ENCODE data around the gene CENPT.

DNA sequence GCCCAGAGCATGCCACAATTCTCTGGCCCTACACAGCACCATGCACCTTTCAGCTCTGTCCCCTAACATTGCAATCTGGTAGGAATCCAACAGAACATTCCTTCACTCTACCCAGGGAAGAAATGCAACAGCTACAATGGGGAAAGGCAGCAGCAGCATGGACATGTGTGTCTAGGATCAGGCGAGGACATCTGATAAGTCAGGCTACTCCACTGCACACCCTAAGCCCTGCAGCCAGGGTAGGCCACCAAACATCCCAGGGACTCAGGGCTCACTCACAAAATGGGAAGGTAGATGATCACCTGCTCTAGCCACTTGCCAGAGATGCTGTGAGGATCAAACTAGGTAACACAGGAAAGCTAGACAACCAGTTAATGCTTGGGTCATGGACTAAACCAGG lies 46.3 kb downstream of the CENPT start:
- TF ChIP-seq RAD21 (IDR thresholded peaks at IDR 0.05 in 1 of 2, conservative IDR thresholded peaks at IDR 0.05 in 1 of 2; ENCODE audit: low read depth in 2 of 2, low read length in 2 of 2) (no peak), EP300 (IDR thresholded peaks at IDR 0.05; ENCODE audit: borderline replicate concordance in 1 of 2, low read depth in 2 of 2, low read length in 2 of 2) (no peak), YY1 (IDR thresholded peaks at IDR 0.05; ENCODE audit: low read depth, low read length) (no peak), POLR2A (IDR thresholded peaks at IDR 0.05; ENCODE audit: control extremely low read depth in 1 of 2, low read depth in 2 of 2, low read length in 2 of 2) (no peak), RFX5 (IDR thresholded peaks at IDR 0.05; ENCODE audit: borderline replicate concordance, low read depth, low read length) (no peak), CTCF (IDR thresholded peaks at IDR 0.05; ENCODE audit: control extremely low read depth in 1 of 3, insufficient read depth in 1 of 3, low read depth in 1 of 3, low read length in 3 of 3) (no peak), POLR2AphosphoS5 (IDR thresholded peaks at IDR 0.05; ENCODE audit: low read depth, low read length) (no peak), JUND (IDR thresholded peaks at IDR 0.05; ENCODE audit: low read length) (no peak), GTF2F1 (IDR thresholded peaks at IDR 0.05; ENCODE audit: borderline replicate concordance, low read depth, low read length) (no peak)
- TF ChIP-seq, protein P1, sequence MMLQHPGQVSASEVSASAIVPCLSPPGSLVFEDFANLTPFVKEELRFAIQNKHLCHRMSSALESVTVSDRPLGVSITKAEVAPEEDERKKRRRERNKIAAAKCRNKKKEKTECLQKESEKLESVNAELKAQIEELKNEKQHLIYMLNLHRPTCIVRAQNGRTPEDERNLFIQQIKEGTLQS (IDR thresholded peaks at IDR 0.05; ENCODE audit: insufficient read depth, low read depth, low read length): no peak
